Osteoblast (primary cell): Measurements from ENCODE around the gene PDXK. TPM values are rescaled to one million over a fixed set of nuclear protein-coding genes. Genes with fewer than 3 reads are reported as not detected.

ENCODE experiments used
- DNase-seq: peaks from one replicate; pipeline ENCODE4 v3.0.0; 2011; ENCODE audit warnings: low spot score, mixed read lengths; ENCODE audit not compliant: insufficient read length; ENCODE audit errors: missing footprints
- H2AFZ ChIP-seq: 2 replicates; pipeline ENCODE4 v1.6.0; 2011; ENCODE audit warnings: mild to moderate bottlenecking, low read length
- H3K27ac ChIP-seq: 2 replicates; pipeline ENCODE4 v1.5.1; 2011; ENCODE audit warnings: mild to moderate bottlenecking, low read depth, low read length, moderate library complexity
- H3K27me3 ChIP-seq: 2 replicates; pipeline ENCODE4 v1.6.0; 2012; ENCODE audit warnings: mild to moderate bottlenecking, control low read depth, inconsistent platforms, low read length, moderate library complexity; ENCODE audit not compliant: insufficient read depth
- H3K36me3 ChIP-seq: 2 replicates; pipeline ENCODE4 v1.5.1; 2011; ENCODE audit warnings: mild to moderate bottlenecking, low read length, control low read depth, moderate library complexity; ENCODE audit not compliant: insufficient read depth
- H3K4me1 ChIP-seq: 2 replicates; pipeline ENCODE4 v1.5.1; 2011; ENCODE audit warnings: mild to moderate bottlenecking, low read length, control low read depth, moderate library complexity; ENCODE audit not compliant: insufficient read depth
- H3K4me2 ChIP-seq: 2 replicates; pipeline ENCODE4 v1.6.0; 2011; ENCODE audit warnings: mild to moderate bottlenecking, low read length; ENCODE audit not compliant: insufficient read depth
- H3K4me3 ChIP-seq: fragments of 200-600 bp; sonication (generic); 3 replicates; pipeline ENCODE4 v1.5.1; 2012; ENCODE audit warnings: mild to moderate bottlenecking, low read length, inconsistent platforms; ENCODE audit not compliant: insufficient read depth
- H3K79me2 ChIP-seq: 2 replicates; pipeline ENCODE4 v1.6.0; 2012; ENCODE audit warnings: mild to moderate bottlenecking, low read length, control low read depth, inconsistent platforms; ENCODE audit not compliant: insufficient read depth
- H3K9me3 ChIP-seq: 2 replicates; pipeline ENCODE4 v1.5.1; 2011; ENCODE audit warnings: low read depth, low read length, control low read depth
- H4K20me1 ChIP-seq: 2 replicates; pipeline ENCODE4 v1.6.0; 2012; ENCODE audit warnings: mild to moderate bottlenecking, low read length, control low read depth; ENCODE audit not compliant: insufficient read depth
- CTCF ChIP-seq: IDR thresholded peaks from 2 replicates; pipeline ENCODE4 v1.5.1; 2011; ENCODE audit warnings: mild to moderate bottlenecking, low read depth, low read length, moderate library complexity; ENCODE audit errors: extremely low read depth
- total RNA-seq: library from RNA; depleted of rRNA; stranded (reverse); fragments of >200 nt; gene quantifications from 2 replicates; pipeline ENCODE4 v1.2.3, GENCODE V29; 2012

PDXK gene
- total RNA-seq, 1 donor: 89.4 TPM

- TF ChIP-seq CTCF: no peak
- Histone ChIP-seq H3K36me3 (peaks cover 12% of the 10 kb centered on the region), H3K79me2 (peaks cover 19% of the 10 kb centered on the region), H3K4me2 (no peak overlapping the region), H3K9me3 (no peaks in the 10 kb centered on the region), H2AFZ (no peak overlapping the region), H3K4me1 (peaks cover 8% of the 10 kb centered on the region), H4K20me1 (peaks cover 6% of the 10 kb centered on the region), H3K4me3 (no peak overlapping the region), H3K27me3 (no peaks in the 10 kb centered on the region), H3K27ac (no peak overlapping the region)
- DNase-seq: no peak
Observed at GRCh38 chr21:43770066-43770655, 51.2 kb downstream of the PDXK start.

- Histone ChIP-seq H3K79me2 (peaks cover 29% of the 10 kb centered on the region), H4K20me1 (peaks cover 10% of the 10 kb centered on the region), H3K36me3 (peaks cover 12% of the 10 kb centered on the region), H3K27me3 (no peaks in the 10 kb centered on the region), H3K9me3 (no peaks in the 10 kb centered on the region), H3K4me3 (no peak overlapping the region), H2AFZ (no peak overlapping the region), H3K4me1 (peaks cover 14% of the 10 kb centered on the region), H3K4me2 (no peak overlapping the region), H3K27ac (no peak overlapping the region)
- no peak for DNase-seq
- TF ChIP-seq CTCF: no peak
Observed at GRCh38 chr21:43771199-43771675, 52.3 kb downstream of the PDXK start.

- Histone ChIP-seq H3K27me3 (no peaks in the 10 kb centered on the region), H2AFZ (no peak overlapping the region), H3K4me1 (peaks cover 14% of the 10 kb centered on the region), H3K27ac (no peak overlapping the region), H4K20me1 (peaks cover 10% of the 10 kb centered on the region), H3K36me3 (peaks cover 12% of the 10 kb centered on the region), H3K9me3 (no peaks in the 10 kb centered on the region), H3K4me3 (no peak overlapping the region), H3K4me2 (no peak overlapping the region), H3K79me2 (peaks cover 29% of the 10 kb centered on the region)
- no peak for TF ChIP-seq CTCF
- DNase-seq: no peak
Observed at GRCh38 chr21:43771698-43772424, 52.9 kb downstream of the PDXK start.

GRCh38 chr21:43772425-43772821, 53.5 kb downstream of the PDXK start:
- Histone ChIP-seq H2AFZ (no peak overlapping the region), H3K4me2 (no peak overlapping the region), H3K27me3 (no peaks in the 10 kb centered on the region), H3K4me1 (peaks cover 14% of the 10 kb centered on the region), H3K4me3 (no peak overlapping the region), H3K9me3 (no peaks in the 10 kb centered on the region), H3K79me2 (peaks cover 29% of the 10 kb centered on the region), H4K20me1 (peaks cover 10% of the 10 kb centered on the region), H3K36me3 (peaks cover 12% of the 10 kb centered on the region), H3K27ac (no peak overlapping the region)
- DNase-seq: no peak
- no peak for TF ChIP-seq CTCF
